Large intestine (tissue), 3 donors: ENCODE results near the gene GRIN2A. TPM values are rescaled to one million over a fixed set of nuclear protein-coding genes. Genes with fewer than 3 reads are reported as not detected.
A peak's percentile ranks its signal among the peaks of the same experiment; 100 is the strongest.

ENCODE experiments used
- DNase-seq, 2 donors: peaks; one replicate each; pipeline versions ENCODE4 v3.0.0 to v3.0.0-alpha.2; 2013
- H3K27ac ChIP-seq: one replicate; pipeline ENCODE4 v1.5.1; 2013; ENCODE audit warnings: low read length
- H3K27me3 ChIP-seq: 2 replicates; pipeline ENCODE4 v1.6.1; 2013; ENCODE audit warnings: low read length; ENCODE audit not compliant: control insufficient read depth, insufficient read depth
- H3K36me3 ChIP-seq: 2 replicates; pipeline ENCODE4 v1.6.1; 2013; ENCODE audit warnings: low read length; ENCODE audit not compliant: control insufficient read depth, insufficient read depth
- H3K4me1 ChIP-seq: one replicate; pipeline ENCODE4 v1.6.1; 2013; ENCODE audit warnings: low read length; ENCODE audit not compliant: control insufficient read depth, insufficient read depth
- H3K4me3 ChIP-seq: one replicate; pipeline ENCODE4 v1.5.1; 2013; ENCODE audit warnings: low read length
- H3K9me3 ChIP-seq: one replicate; pipeline ENCODE4 v1.6.1; 2013; ENCODE audit warnings: mild to moderate bottlenecking, low read depth, low read length, moderate library complexity; ENCODE audit not compliant: control insufficient read depth
- WGBS: methylation state at CpG from one replicate; pipeline ENCODE4 v1.1.5; 2013; ENCODE audit warnings: low lambda C conversion rate; ENCODE audit not compliant: insufficient coverage; 5-methylcytosine and 5-hydroxymethylcytosine counted together
- polyA plus RNA-seq: library from polyadenylated mRNA; unstranded; fragments of 120-200 nt; gene quantifications from one replicate; pipeline ENCODE4 v1.2.1, GENCODE V29; 2013

Gene GRIN2A
- polyA plus RNA-seq, 1 donor: 0.10 TPM

- Histone ChIP-seq H3K4me1 (no peaks in the 10 kb centered on the region), H3K9me3 (no peaks in the 10 kb centered on the region), H3K4me3 (no peak overlapping the region), H3K27ac (no peak overlapping the region), H3K36me3 (no peaks in the 10 kb centered on the region), H3K27me3 (no peaks in the 10 kb centered on the region)
- no peak for DNase-seq
- 100% methylated on average over 1 of the region's 7 CpGs for WGBS
Measured at GRCh38 chr16:10088380-10088793, 93.8 kb downstream of the GRIN2A start.

GRCh38 chr16:10087151-10087550 is 95.1 kb downstream of the GRIN2A start:
- no CpG with 5 or more reads among the region's 4 CpGs for WGBS
- H3K27ac ChIP-seq: no peak overlapping the region
- no peaks in the 10 kb centered on the region for H3K27me3 ChIP-seq
- H3K4me3 ChIP-seq: no peak overlapping the region
- no peaks in the 10 kb centered on the region for H3K4me1 ChIP-seq
- H3K9me3 ChIP-seq: no peaks in the 10 kb centered on the region
- no peaks in the 10 kb centered on the region for H3K36me3 ChIP-seq
- no peak for DNase-seq

- Histone ChIP-seq H3K27me3 (no peaks in the 10 kb centered on the region), H3K4me1 (no peaks in the 10 kb centered on the region), H3K4me3 (no peak overlapping the region), H3K27ac (no peak overlapping the region), H3K9me3 (no peaks in the 10 kb centered on the region), H3K36me3 (no peaks in the 10 kb centered on the region)
- WGBS: no CpG with 5 or more reads among the region's 3 CpGs
- DNase-seq: no peak
Measured at GRCh38 chr16:10086620-10087019, 95.6 kb downstream of the GRIN2A start.

GRCh38 chr16:10085078-10085798 is 97.0 kb downstream of the GRIN2A start:
- WGBS: 80% methylated on average over 1 of the region's 6 CpGs
- no peaks in the 10 kb centered on the region for H3K36me3 ChIP-seq
- H3K27ac ChIP-seq: no peak overlapping the region
- H3K4me1 ChIP-seq: no peaks in the 10 kb centered on the region
- no peak for DNase-seq
- no peaks in the 10 kb centered on the region for H3K9me3 ChIP-seq
- H3K27me3 ChIP-seq: no peaks in the 10 kb centered on the region
- no peak overlapping the region for H3K4me3 ChIP-seq

GRCh38 chr16:10083301-10083700 is 98.9 kb downstream of the GRIN2A start:
- H3K4me1 ChIP-seq: no peaks in the 10 kb centered on the region
- H3K4me3 ChIP-seq: no peak overlapping the region
- 53% methylated on average over 3 of the region's 5 CpGs for WGBS
- H3K27ac ChIP-seq: no peak overlapping the region
- H3K27me3 ChIP-seq: no peaks in the 10 kb centered on the region
- no peaks in the 10 kb centered on the region for H3K36me3 ChIP-seq
- H3K9me3 ChIP-seq: no peaks in the 10 kb centered on the region
- DNase-seq: no peak

GRCh38 chr16:10081201-10081940 is 100.9 kb downstream of the GRIN2A start:
- Histone ChIP-seq H3K4me3 (no peak overlapping the region), H3K9me3 (no peaks in the 10 kb centered on the region), H3K27ac (no peak overlapping the region), H3K4me1 (no peaks in the 10 kb centered on the region), H3K27me3 (no peaks in the 10 kb centered on the region), H3K36me3 (no peaks in the 10 kb centered on the region)
- no peak for DNase-seq
- WGBS: no CpG with 5 or more reads among the region's 1 CpG

- Histone ChIP-seq H3K4me1 (no peaks in the 10 kb centered on the region), H3K27ac (no peak overlapping the region), H3K36me3 (no peaks in the 10 kb centered on the region), H3K4me3 (no peak overlapping the region), H3K27me3 (no peaks in the 10 kb centered on the region), H3K9me3 (no peaks in the 10 kb centered on the region)
- peak in 1 of 2 donors; percentile 22 for DNase-seq
- no CpG with 5 or more reads among the region's 9 CpGs for WGBS
Measured at GRCh38 chr16:10080051-10080772, 102.0 kb downstream of the GRIN2A start.

- no peaks in the 10 kb centered on the region for H3K9me3 ChIP-seq
- no peaks in the 10 kb centered on the region for H3K4me1 ChIP-seq
- H3K36me3 ChIP-seq: no peaks in the 10 kb centered on the region
- DNase-seq: no peak
- H3K27me3 ChIP-seq: no peaks in the 10 kb centered on the region
- no peak overlapping the region for H3K4me3 ChIP-seq
- WGBS: no CpG with 5 or more reads among the region's 7 CpGs
- no peak overlapping the region for H3K27ac ChIP-seq
Measured at GRCh38 chr16:10078541-10078949, 103.7 kb downstream of the GRIN2A start.

GRCh38 chr16:10077861-10078260 is 104.4 kb downstream of the GRIN2A start:
- DNase-seq: no peak
- no peak overlapping the region for H3K4me3 ChIP-seq
- WGBS: 100% methylated on average over 1 of the region's 6 CpGs
- no peaks in the 10 kb centered on the region for H3K9me3 ChIP-seq
- H3K36me3 ChIP-seq: no peaks in the 10 kb centered on the region
- H3K4me1 ChIP-seq: no peaks in the 10 kb centered on the region
- no peaks in the 10 kb centered on the region for H3K27me3 ChIP-seq
- H3K27ac ChIP-seq: no peak overlapping the region

GRCh38 chr16:10076037-10076436 is 106.2 kb downstream of the GRIN2A start:
- no peak overlapping the region for H3K4me3 ChIP-seq
- H3K9me3 ChIP-seq: no peaks in the 10 kb centered on the region
- no peak overlapping the region for H3K27ac ChIP-seq
- WGBS: no CpG with 5 or more reads among the region's 5 CpGs
- DNase-seq: no peak
- H3K27me3 ChIP-seq: no peaks in the 10 kb centered on the region
- H3K4me1 ChIP-seq: no peaks in the 10 kb centered on the region
- no peaks in the 10 kb centered on the region for H3K36me3 ChIP-seq
